ENCODE results near the gene UNK.

DNA sequence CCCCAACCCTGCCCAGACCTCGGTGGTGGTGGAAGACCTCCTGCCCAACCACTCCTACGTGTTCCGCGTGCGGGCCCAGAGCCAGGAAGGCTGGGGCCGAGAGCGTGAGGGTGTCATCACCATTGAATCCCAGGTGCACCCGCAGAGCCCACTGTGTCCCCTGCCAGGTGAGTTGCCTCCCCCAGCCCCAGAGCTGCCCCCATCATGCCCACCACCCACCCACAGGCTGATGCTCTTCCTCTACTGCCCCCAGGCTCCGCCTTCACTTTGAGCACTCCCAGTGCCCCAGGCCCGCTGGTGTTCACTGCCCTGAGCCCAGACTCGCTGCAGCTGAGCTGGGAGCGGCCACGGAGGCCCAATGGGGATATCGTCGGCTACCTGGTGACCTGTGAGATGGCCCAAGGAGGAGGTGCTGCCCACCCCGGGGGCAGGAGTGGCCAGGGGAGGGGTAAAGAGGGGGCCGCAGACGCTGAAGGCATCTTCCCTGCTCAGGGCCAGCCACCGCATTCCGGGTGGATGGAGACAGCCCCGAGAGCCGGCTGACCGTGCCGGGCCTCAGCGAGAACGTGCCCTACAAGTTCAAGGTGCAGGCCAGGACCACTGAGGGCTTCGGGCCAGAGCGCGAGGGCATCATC lies 28.0 kb upstream of the UNK start:
- TF ChIP-seq, protein P1, sequence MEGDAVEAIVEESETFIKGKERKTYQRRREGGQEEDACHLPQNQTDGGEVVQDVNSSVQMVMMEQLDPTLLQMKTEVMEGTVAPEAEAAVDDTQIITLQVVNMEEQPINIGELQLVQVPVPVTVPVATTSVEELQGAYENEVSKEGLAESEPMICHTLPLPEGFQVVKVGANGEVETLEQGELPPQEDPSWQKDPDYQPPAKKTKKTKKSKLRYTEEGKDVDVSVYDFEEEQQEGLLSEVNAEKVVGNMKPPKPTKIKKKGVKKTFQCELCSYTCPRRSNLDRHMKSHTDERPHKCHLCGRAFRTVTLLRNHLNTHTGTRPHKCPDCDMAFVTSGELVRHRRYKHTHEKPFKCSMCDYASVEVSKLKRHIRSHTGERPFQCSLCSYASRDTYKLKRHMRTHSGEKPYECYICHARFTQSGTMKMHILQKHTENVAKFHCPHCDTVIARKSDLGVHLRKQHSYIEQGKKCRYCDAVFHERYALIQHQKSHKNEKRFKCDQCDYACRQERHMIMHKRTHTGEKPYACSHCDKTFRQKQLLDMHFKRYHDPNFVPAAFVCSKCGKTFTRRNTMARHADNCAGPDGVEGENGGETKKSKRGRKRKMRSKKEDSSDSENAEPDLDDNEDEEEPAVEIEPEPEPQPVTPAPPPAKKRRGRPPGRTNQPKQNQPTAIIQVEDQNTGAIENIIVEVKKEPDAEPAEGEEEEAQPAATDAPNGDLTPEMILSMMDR (IDR thresholded peaks at IDR 0.05), result no peak
- TF ChIP-seq, protein P2, sequence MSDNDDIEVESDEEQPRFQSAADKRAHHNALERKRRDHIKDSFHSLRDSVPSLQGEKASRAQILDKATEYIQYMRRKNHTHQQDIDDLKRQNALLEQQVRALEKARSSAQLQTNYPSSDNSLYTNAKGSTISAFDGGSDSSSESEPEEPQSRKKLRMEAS (IDR thresholded peaks at IDR 0.05), result no peak
- TF ChIP-seq POLR2A (IDR thresholded peaks at IDR 0.05; ENCODE audit: low read length) (no peak), EHMT2 (IDR thresholded peaks at IDR 0.05; ENCODE audit: low read depth) (no peak), BHLHE40 (IDR thresholded peaks at IDR 0.05; ENCODE audit: low read depth, low read length) (no peak), CHD4 (IDR thresholded peaks at IDR 0.05; ENCODE audit: borderline replicate concordance) (no peak), ESRRA (IDR thresholded peaks at IDR 0.05; ENCODE audit: borderline replicate concordance, low read length) (no peak), RCOR1 (IDR thresholded peaks at IDR 0.05; ENCODE audit: low read depth, low read length) (no peak), CBX2 (IDR thresholded peaks at IDR 0.05; ENCODE audit: borderline replicate concordance, low read depth) (no peak), KDM5A (IDR thresholded peaks at IDR 0.05) (no peak), EP300 (IDR thresholded peaks at IDR 0.05) (no peak), CBX8 (IDR thresholded peaks at IDR 0.05) (no peak), PHF8 (IDR thresholded peaks at IDR 0.05; ENCODE audit: borderline replicate concordance, low read depth) (no peak)
- TF ChIP-seq, protein P3, sequence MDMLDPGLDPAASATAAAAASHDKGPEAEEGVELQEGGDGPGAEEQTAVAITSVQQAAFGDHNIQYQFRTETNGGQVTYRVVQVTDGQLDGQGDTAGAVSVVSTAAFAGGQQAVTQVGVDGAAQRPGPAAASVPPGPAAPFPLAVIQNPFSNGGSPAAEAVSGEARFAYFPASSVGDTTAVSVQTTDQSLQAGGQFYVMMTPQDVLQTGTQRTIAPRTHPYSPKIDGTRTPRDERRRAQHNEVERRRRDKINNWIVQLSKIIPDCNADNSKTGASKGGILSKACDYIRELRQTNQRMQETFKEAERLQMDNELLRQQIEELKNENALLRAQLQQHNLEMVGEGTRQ (IDR thresholded peaks at IDR 0.05), result no peak
